Activated CD8-positive, alpha-beta T cell treated with anti-CD3 and anti-CD28 coated beads for 36 hours (primary cell): ENCODE data around the gene MAP2K2. TPM values are rescaled to one million over a fixed set of nuclear protein-coding genes. Genes with fewer than 3 reads are reported as not detected.

ENCODE experiments used
- ATAC-seq: fragments of 200-7000 bp; cut with Tn5 transposase; one replicate; pipeline ENCODE4 v1.10.0; 2021; ENCODE audit warnings: mild to moderate bottlenecking, moderate library complexity
- CTCF ChIA-PET: fragments of 350-600 bp; sonication (Branson Sonifier 250); formaldehyde crosslinking; loops from one replicate; lab custom pipeline; 2021; ENCODE audit warnings: antibody characterized with exemption; lab: Charles Lee
- POLR2A ChIA-PET: fragments of 350-600 bp; sonication (Branson Sonifier 250); formaldehyde crosslinking; loops from one replicate; lab custom pipeline; 2021; ENCODE audit warnings: antibody characterized with exemption; lab: Charles Lee
- DNase-seq: peaks from one replicate; pipeline ENCODE4 v3.0.0-alpha.2; 2020
- H3K27ac Mint-ChIP-seq: one replicate; pipeline ENCODE4 v1.8.0; 2021; ENCODE audit warnings: mild to moderate bottlenecking, mixed read lengths
- H3K27me3 Mint-ChIP-seq: one replicate; pipeline ENCODE4 v1.8.0; 2021; ENCODE audit warnings: mixed read lengths
- H3K36me3 Mint-ChIP-seq: one replicate; pipeline ENCODE4 v1.8.0; 2021; ENCODE audit warnings: low read depth, mixed read lengths
- H3K4me1 Mint-ChIP-seq: one replicate; pipeline ENCODE4 v1.8.0; 2021; ENCODE audit warnings: low read depth, mixed read lengths
- H3K4me3 Mint-ChIP-seq: one replicate; pipeline ENCODE4 v1.8.0; 2021; ENCODE audit warnings: mild to moderate bottlenecking, moderate library complexity, mixed read lengths
- H3K9me3 Mint-ChIP-seq: one replicate; pipeline ENCODE4 v1.8.0; 2021; ENCODE audit warnings: mixed read lengths
- CTCF ChIP-seq: fragments of 200-600 bp; IDR thresholded peaks from one replicate; pipeline ENCODE4 v1.8.0; 2022; ENCODE audit warnings: antibody characterized with exemption, mild to moderate bottlenecking
- intact Hi-C: fragments of 100-400 bp; cut with micrococcal nuclease; formaldehyde crosslinking; loops from one replicate; pipeline ENCODE4 v1.10.0; 2022
- total RNA-seq, 2 experiments: library from RNA; stranded (reverse); gene quantifications; one replicate each; pipeline ENCODE4 v1.2.3, GENCODE V29; 2021

The MAP2K2 gene
- total RNA-seq, 2 experiments from 2014 or later, result 141 to 145 TPM

DNA sequence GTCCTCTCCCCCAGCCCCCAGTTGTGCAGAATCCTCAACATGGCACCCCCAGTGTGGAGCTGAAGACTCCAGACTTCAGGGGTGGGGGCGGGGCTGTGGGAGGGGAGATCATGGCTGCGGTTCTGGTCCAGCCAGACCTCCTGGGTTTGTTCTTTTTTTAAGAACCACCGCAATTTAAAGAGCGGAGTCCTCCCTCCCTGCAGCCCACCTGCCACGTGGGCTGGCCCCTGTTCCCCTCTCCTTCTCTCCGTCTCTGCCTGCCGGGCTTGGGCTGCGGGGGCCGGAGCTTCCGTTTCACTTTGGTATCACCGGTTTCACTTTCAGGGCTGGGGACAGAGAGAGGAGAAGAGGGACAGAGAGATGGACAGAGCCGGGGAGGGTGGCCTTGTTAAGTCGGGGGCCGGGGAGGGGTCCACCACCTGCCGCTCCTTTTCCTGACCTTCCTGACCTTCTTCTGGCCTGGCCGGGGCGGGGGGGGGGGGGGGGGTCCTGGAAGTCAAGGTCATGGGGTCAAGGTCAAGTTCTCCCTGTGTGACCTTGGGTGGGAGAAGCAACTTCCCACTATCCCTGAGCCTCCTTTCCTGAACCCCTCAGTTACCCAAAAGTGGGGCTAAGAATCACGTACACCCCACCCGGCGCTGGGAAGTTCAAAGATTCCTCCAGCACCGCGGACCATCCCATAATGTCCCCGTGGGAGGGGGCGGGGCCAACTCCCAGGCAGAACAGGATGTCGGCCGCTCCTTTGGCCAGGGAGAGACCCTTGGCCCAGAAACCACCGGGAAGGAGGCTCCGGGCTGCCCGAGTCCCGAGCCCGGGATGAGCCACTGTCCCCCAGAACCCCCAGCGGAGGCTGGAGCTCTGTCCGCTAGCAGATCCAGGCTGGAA is 45.9 kb downstream of the MAP2K2 start:
- peak overlapping the region; percentile 49 for H3K4me3 Mint-ChIP-seq
- H3K27me3 Mint-ChIP-seq, result no peaks in the 10 kb centered on the region
- ChIA-PET CTCF (interaction anchor here (1.2 to 1.4 kb wide), 2 partner anchors 63 to 93 kb away, joined by 3 to 4 read pairs; partner anchors contain the start of gene EEF2), POLR2A (interaction anchor here (1.1 kb wide), 1 partner anchor 12 kb away, joined by 5 read pairs; no protein-coding TSS in a partner anchor)
- H3K4me1 Mint-ChIP-seq, result peaks cover 36% of the 10 kb centered on the region
- no peaks in the 10 kb centered on the region for H3K9me3 Mint-ChIP-seq
- no peak for TF ChIP-seq CTCF
- DNase-seq (peak; percentile 77), ATAC-seq (peak; percentile 41)
- intact Hi-C loops, result no loop called here
- H3K36me3 Mint-ChIP-seq, result no peaks in the 10 kb centered on the region
- H3K27ac Mint-ChIP-seq, result peak overlapping the region; percentile 84

GRCh38 chr19:4077007-4077374 is 46.9 kb downstream of the MAP2K2 start:
- H3K4me1 Mint-ChIP-seq, result peaks cover 34% of the 10 kb centered on the region
- H3K9me3 Mint-ChIP-seq, result no peaks in the 10 kb centered on the region
- H3K27me3 Mint-ChIP-seq, result no peaks in the 10 kb centered on the region
- ATAC-seq (no peak), DNase-seq (no peak)
- CTCF ChIA-PET, result interaction anchor here (1.4 kb wide), 1 partner anchor 64 kb away, joined by 4 read pairs; no protein-coding TSS in a partner anchor
- intact Hi-C loops, result no loop called here
- no peaks in the 10 kb centered on the region for H3K36me3 Mint-ChIP-seq
- peak overlapping the region; percentile 84 for H3K27ac Mint-ChIP-seq
- H3K4me3 Mint-ChIP-seq, result no peak overlapping the region
- TF ChIP-seq CTCF, result no peak
- POLR2A ChIA-PET, result interaction anchor here (1.0 kb wide), 1 partner anchor 12 kb away, joined by 3 read pairs; no protein-coding TSS in a partner anchor

- H3K4me1 Mint-ChIP-seq, result peaks cover 32% of the 10 kb centered on the region
These were observed 48.5 kb downstream of the MAP2K2 start for GRCh38 chr19:4075373-4075772.

GRCh38 chr19:4071610-4072009 is 52.3 kb downstream of the MAP2K2 start:
- Mint-ChIP-seq H3K27ac (no peak overlapping the region), H3K9me3 (no peaks in the 10 kb centered on the region), H3K36me3 (no peaks in the 10 kb centered on the region), H3K4me1 (peaks cover 30% of the 10 kb centered on the region), H3K27me3 (no peaks in the 10 kb centered on the region), H3K4me3 (no peak overlapping the region)
- ATAC-seq, result no peak
- DNase-seq, result no peak
- ChIA-PET CTCF (no interaction called here), POLR2A (no interaction called here)
- intact Hi-C loops, result no loop called here
- TF ChIP-seq CTCF, result no peak

More at GRCh38 chr19:4075373-4075772, 48.5 kb downstream of the MAP2K2 start:
- Mint-ChIP-seq H3K9me3 (no peaks in the 10 kb centered on the region), H3K36me3 (no peaks in the 10 kb centered on the region), H3K4me3 (no peak overlapping the region), H3K27me3 (no peaks in the 10 kb centered on the region), H3K27ac (peak overlapping the region; percentile 77)
- ATAC-seq (peak; percentile 77), DNase-seq (peak; percentile 84)
- TF ChIP-seq CTCF, result no peak
- ChIA-PET CTCF (no interaction called here), POLR2A (no interaction called here)
- intact Hi-C loops, result no loop called here
